Body of pancreas (tissue), 4 donors: ENCODE measurements around the gene HOXB4. TPM values are rescaled to one million over a fixed set of nuclear protein-coding genes. Genes with fewer than 3 reads are reported as not detected.

Source experiments
- ATAC-seq: fragments of 150-250 bp; one replicate; pipeline ENCODE4 v1.9.1; 2016
- DNase-seq, 4 donors: peaks; one replicate each; pipeline ENCODE4 v3.0.0-alpha.2; 2019
- H3K27ac ChIP-seq, 4 donors: fragments of 200-600 bp; sonication (generic); 1 replicate in 3 of 4; 2 replicates in 1 of 4; pipeline versions ENCODE4 v1.5.1 to v1.6.1; 2016 to 2019; ENCODE audit warnings: mild to moderate bottlenecking in 1 of 4, mixed read lengths in 1 of 4, moderate library complexity in 1 of 4
- H3K27me3 ChIP-seq, 2 donors: fragments of 200-600 bp; sonication (generic); one replicate each; pipeline ENCODE4 v1.6.0; 2016; ENCODE audit warnings: mild to moderate bottlenecking in 1 of 2
- H3K36me3 ChIP-seq, 2 donors: fragments of 200-600 bp; sonication (generic); replicated peaks in 1 of 2; 2 replicates each; pipeline ENCODE4 v1.5.1; 2016; ENCODE audit warnings: low read depth in 2 of 2; ENCODE audit not compliant: insufficient read depth in 1 of 2
- H3K4me1 ChIP-seq: fragments of 200-600 bp; sonication (generic); one replicate; pipeline ENCODE4 v1.6.0; 2016
- H3K4me3 ChIP-seq, 2 donors: fragments of 200-600 bp; sonication (generic); 1 replicate in 1 of 2; 2 replicates in 1 of 2; pipeline ENCODE4 v1.5.1; 2016 to 2019
- H3K9me3 ChIP-seq, 3 donors: fragments of 200-600 bp; sonication (generic); 1 replicate in 2 of 3; 2 replicates in 1 of 3; pipeline ENCODE4 v1.5.1; 2016
- POLR2A ChIP-seq, 3 donors: fragments of 450-650 bp; IDR thresholded peaks; one replicate each; pipeline ENCODE4 v1.6.1; 2016; ENCODE audit warnings: antibody characterized with exemption in 3 of 3, mild to moderate bottlenecking in 2 of 3
- WGBS, 2 donors: methylation state at CpG; one replicate each; pipeline ENCODE4 v1.1.5; 2017; 5-methylcytosine and 5-hydroxymethylcytosine counted together
- intact Hi-C: fragments of 100-400 bp; cut with DNase I; formaldehyde crosslinking; loops from one replicate; pipeline ENCODE4 v1.15.1; 2023
- total RNA-seq, 2 donors: library from RNA; depleted of rRNA; stranded (reverse); fragments of >200 nt; gene quantifications; one replicate each; pipeline ENCODE4 v1.1.0, GENCODE V29; 2016
- TF ChIP-seq, protein P1 (sequence below), 7 experiments: fragments of 450-650 bp in 4 of 7; fragments of 200-600 bp in 3 of 7; sonication (generic) in 3 of 7; IDR thresholded peaks; one replicate each; pipeline ENCODE4 v1.5.1; 2016 to 2019; ENCODE audit warnings: antibody characterized with exemption in 7 of 7

Gene HOXB4
- total RNA-seq, 2 donors from 2014 or later = 0.26 to 2.3 TPM

DNA sequence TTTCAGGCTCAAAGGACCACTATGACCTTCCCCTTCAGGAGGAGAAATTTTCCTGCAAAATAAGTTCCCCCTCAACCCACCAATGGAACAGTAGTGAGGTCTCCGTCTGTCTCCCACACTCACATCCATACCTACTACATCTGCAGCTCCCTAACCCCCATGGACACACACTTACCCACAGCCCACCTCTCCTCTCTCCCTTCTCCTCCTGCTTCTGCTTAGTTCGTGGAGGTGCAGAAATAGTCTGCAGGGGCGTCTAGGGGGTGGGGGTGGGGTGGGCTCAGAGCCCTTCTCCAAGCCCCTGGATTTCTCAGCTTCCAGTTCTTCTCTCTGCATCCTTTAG is 8.9 kb downstream of the HOXB4 start:
- Histone ChIP-seq H3K36me3 (no peaks in the 10 kb centered on the region), H3K4me3 (no peak overlapping the region), H3K27ac (no peak overlapping the region), H3K27me3 (peaks cover 0 to 23% of the 10 kb centered on the region in 2 donors), H3K4me1 (peaks cover 12% of the 10 kb centered on the region), H3K9me3 (no peaks in the 10 kb centered on the region)
- intact Hi-C loops = no loop called here
- 6 to 15% methylated on average over 3 of the region's 3 CpGs for WGBS, 2 donors
- TF ChIP-seq, protein P1, sequence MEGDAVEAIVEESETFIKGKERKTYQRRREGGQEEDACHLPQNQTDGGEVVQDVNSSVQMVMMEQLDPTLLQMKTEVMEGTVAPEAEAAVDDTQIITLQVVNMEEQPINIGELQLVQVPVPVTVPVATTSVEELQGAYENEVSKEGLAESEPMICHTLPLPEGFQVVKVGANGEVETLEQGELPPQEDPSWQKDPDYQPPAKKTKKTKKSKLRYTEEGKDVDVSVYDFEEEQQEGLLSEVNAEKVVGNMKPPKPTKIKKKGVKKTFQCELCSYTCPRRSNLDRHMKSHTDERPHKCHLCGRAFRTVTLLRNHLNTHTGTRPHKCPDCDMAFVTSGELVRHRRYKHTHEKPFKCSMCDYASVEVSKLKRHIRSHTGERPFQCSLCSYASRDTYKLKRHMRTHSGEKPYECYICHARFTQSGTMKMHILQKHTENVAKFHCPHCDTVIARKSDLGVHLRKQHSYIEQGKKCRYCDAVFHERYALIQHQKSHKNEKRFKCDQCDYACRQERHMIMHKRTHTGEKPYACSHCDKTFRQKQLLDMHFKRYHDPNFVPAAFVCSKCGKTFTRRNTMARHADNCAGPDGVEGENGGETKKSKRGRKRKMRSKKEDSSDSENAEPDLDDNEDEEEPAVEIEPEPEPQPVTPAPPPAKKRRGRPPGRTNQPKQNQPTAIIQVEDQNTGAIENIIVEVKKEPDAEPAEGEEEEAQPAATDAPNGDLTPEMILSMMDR (IDR thresholded peaks at IDR 0.05) = no peak
- no peak for TF ChIP-seq POLR2A (IDR thresholded peaks at IDR 0.05)
- ATAC-seq = no peak
- no peak for DNase-seq

DNA sequence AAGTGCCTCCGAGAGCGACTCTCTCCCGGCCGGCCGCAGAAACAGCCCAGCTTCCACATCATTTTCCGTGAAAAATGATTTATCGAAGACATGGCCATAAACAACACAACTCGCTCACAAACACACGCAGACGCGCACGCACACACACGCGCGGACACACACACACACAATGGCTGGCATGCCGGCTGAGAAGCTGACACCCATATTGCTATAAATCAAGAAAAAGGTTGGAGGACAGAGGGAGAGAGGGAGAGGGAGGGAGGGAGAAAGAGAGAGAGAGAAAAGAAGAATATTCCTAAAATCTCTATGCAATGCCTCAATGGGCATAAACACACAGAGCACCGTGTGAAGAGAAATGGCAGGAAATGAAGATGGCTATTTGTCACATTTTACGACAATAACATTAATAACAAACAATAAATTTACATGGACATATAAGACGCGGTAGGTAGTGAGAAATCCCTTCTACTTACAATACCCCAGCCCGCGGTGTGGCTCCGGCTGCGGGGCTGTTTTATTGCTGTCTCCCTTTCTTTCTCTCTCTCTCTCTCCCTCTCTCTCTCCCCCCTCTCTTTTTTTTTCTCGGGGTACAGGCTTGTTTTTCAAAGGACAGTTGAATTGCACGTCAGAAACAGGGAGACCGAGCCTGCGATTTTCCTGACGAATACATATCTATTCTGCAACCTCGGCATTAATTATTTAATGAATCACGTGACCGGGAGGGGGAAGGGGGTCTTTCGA is 9.5 kb downstream of the HOXB4 start:
- Histone ChIP-seq H3K36me3 (no peaks in the 10 kb centered on the region), H3K27ac (peak overlapping the region in 1 of 4 donors; percentile 21), H3K9me3 (no peaks in the 10 kb centered on the region), H3K4me3 (no peak overlapping the region), H3K4me1 (peaks cover 12% of the 10 kb centered on the region), H3K27me3 (peaks cover 0 to 24% of the 10 kb centered on the region in 2 donors)
- DNase-seq (no peak), ATAC-seq (no peak)
- TF ChIP-seq, protein P1 (IDR thresholded peaks at IDR 0.05) = no peak
- 12 to 13% methylated on average over 33 of the region's 33 CpGs for WGBS, 2 donors
- intact Hi-C loops = no loop called here

DNA sequence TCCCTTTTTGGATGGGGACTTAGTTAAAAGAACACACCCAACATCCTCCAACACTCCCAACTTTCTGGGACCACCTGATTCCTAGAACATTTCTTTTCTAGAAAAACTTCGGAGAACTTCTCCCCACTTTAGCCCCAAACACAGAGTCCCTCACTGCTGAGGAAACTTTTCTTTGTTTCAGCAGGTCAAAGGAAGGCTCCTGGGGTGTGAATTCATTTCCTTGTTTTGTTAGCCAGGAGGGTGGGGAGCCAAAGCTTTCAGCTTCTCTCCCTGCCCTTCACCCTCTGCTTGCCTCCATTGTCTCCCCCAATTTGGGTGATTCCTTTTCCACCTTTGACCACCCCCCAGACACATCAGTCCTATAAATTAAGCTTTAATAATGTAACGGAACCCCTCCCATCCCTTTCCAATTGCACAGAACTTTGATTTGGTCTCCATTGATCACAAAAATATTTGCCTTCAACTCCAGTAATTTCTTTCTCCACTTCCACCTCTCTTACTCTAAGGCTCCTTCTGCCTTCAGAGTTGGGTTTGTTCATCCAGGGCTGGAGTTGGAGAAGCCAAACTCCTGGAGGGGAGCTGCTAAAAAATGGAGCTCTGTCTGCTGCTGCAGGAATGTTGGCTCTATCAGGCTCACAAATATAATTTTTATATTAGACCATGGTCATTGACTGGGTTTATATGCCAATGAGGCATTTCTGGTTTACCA is 10.3 kb downstream of the HOXB4 start:
- no peaks in the 10 kb centered on the region for H3K9me3 ChIP-seq
- intact Hi-C loops = no loop called here
- TF ChIP-seq POLR2A (IDR thresholded peaks at IDR 0.05) = no peak
- TF ChIP-seq, protein P1 (IDR thresholded peaks at IDR 0.05) = no peak
- peaks cover 0 to 31% of the 10 kb centered on the region in 2 donors for H3K27me3 ChIP-seq
- peak overlapping the region in 1 of 4 donors; percentile 21 for H3K27ac ChIP-seq
- H3K4me3 ChIP-seq = no peak overlapping the region
- DNase-seq (no peak), ATAC-seq (no peak)
- H3K36me3 ChIP-seq = no peaks in the 10 kb centered on the region
- peaks cover 13% of the 10 kb centered on the region for H3K4me1 ChIP-seq
- WGBS, 2 donors = 29 to 41% methylated on average over 2 of the region's 2 CpGs

DNA sequence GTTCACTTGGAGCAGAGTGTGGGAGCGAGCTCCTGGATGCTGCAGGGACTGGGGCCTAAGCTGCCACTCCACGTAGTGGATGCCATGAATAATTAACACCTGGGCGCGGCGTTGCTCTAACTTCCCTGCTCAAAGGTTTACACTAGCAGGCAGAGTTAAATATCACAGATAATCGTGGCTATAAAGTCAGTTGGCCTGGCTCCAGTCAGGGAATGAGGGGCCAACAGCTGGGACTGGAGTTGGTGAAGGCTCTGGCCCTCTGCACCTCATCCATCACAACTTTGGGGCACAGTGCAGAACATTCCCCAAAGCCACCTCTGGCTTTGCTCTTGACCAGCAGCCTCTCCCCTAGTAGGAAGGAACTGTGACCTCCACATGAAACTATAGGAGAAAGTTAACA is 10.9 kb downstream of the HOXB4 start:
- no peak for TF ChIP-seq POLR2A (IDR thresholded peaks at IDR 0.05)
- TF ChIP-seq, protein P1 (IDR thresholded peaks at IDR 0.05) = no peak
- 54 to 61% methylated on average over 5 to 6 of the region's 6 CpGs for WGBS, 2 donors
- Histone ChIP-seq H3K4me3 (no peak overlapping the region), H3K27ac (no peak overlapping the region), H3K27me3 (peaks cover 0 to 36% of the 10 kb centered on the region in 2 donors), H3K9me3 (no peaks in the 10 kb centered on the region), H3K4me1 (peaks cover 19% of the 10 kb centered on the region), H3K36me3 (no peaks in the 10 kb centered on the region)
- ATAC-seq (no peak), DNase-seq (no peak)
- intact Hi-C loops = no loop called here
